ENCODE results near the gene CCDC43.

GRCh38 chr17:44733753-44734152 lies 44.2 kb upstream of the CCDC43 start:
- TF ChIP-seq POLR2A (IDR thresholded peaks at IDR 0.05; ENCODE audit: low read depth) = no peak
- TF ChIP-seq, protein P1, sequence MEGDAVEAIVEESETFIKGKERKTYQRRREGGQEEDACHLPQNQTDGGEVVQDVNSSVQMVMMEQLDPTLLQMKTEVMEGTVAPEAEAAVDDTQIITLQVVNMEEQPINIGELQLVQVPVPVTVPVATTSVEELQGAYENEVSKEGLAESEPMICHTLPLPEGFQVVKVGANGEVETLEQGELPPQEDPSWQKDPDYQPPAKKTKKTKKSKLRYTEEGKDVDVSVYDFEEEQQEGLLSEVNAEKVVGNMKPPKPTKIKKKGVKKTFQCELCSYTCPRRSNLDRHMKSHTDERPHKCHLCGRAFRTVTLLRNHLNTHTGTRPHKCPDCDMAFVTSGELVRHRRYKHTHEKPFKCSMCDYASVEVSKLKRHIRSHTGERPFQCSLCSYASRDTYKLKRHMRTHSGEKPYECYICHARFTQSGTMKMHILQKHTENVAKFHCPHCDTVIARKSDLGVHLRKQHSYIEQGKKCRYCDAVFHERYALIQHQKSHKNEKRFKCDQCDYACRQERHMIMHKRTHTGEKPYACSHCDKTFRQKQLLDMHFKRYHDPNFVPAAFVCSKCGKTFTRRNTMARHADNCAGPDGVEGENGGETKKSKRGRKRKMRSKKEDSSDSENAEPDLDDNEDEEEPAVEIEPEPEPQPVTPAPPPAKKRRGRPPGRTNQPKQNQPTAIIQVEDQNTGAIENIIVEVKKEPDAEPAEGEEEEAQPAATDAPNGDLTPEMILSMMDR (IDR thresholded peaks at IDR 0.05) = no peak
- no peak for TF ChIP-seq EP300 (IDR thresholded peaks at IDR 0.05)

Measured in esophagus muscularis mucosa (tissue), 4 donors.